GM18858 (cell line): Measurements from ENCODE around the gene SLC35B1.

Experiments
- ATAC-seq: cut with Tn5 transposase; IDR thresholded peaks from one replicate; pipeline ENCODE4 v1.9.1; 2021; ENCODE audit not compliant: unreplicated experiment

Gene SLC35B1

DNA sequence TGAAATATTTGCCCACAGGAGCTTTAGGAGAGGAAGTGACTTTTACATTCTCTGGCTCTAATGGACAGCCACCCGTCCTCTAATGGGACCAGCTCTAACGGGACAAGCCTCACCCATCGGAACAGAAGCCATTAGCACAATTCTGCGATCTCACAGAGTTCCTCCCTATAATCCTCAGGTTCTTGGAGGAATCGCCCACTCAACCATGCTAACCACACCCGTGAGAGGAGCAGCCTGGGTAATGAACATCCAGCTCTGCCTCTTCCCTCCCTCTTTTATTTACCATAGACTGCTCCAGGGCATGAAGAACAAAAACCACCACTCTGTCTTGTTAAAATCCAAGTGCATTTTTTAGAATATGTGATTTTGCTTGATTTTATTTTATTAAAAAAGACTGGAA is 6.8 kb downstream of the SLC35B1 start:
- no peak for ATAC-seq

GRCh38 chr17:49699966-49700575 is 7.7 kb downstream of the SLC35B1 start:
- ATAC-seq: no peak

DNA sequence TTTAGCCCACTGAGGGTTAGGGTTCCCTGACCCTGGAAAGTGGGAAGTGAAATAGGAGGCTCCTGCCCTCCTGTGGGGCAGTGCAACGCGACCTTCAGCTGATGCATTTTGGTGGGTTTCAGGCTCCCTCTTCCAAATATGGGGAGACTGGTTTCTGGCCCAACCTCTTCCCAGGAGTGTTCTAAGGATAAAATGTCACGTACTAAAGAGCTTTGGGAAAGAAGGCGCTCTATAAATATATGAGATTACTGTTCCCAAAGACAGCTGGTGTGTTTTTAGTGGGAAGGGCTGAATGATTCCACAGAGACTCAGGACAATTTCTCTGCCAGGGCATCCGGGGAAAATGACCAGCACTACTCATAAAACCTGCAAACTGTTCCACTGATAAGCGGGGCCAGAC is 9.8 kb downstream of the SLC35B1 start:
- ATAC-seq: no peak

DNA sequence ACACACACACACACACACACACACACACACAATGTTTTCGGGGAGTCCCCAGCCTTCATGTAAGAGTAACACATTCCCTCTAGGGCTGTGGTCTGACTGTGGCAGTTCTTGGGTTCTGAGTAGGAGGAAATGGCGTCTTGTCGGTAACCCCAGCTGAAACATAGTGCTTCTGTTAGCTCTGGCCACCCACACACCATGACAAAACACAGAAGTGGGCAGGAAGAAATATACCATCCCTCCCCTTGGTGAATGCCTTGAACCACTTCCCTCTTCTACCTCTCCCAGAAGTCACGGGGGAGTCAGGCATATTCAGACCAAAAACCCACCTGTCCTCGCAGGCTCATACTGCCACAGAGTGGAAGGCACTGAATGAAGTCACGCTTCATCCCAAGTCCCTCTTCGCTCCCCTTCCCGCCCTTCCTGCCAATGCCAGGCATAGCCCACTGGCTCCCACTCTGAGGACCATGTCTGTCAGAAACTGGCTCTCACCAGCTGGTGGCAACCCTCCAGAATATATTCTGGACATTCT is 11.5 kb downstream of the SLC35B1 start:
- ATAC-seq: no peak

DNA sequence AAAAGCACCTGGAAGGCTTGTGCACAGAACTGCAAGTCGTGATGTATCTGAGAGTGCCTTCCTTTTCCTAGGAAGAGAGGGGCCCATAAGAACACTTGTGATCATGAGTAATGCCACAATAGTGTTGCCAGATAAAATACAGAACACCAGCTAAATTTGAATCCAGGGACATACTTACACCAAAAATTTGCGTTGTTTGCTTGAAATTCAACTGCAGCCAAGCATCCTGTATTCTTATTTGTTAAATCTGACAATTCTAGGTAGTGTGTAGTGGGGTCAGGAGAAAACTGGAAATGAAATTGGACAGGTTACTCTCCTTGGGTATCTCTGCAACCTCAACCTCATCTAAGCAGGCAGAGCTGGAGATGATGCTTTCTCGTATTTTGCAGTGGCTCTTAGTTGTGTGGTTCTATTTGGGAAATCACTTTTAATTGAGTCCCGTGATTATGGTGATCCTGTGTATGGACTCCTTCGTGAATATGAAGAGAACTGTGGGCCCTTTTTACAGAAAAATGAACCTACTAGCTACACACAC is 12.0 kb downstream of the SLC35B1 start:
- no peak for ATAC-seq

DNA sequence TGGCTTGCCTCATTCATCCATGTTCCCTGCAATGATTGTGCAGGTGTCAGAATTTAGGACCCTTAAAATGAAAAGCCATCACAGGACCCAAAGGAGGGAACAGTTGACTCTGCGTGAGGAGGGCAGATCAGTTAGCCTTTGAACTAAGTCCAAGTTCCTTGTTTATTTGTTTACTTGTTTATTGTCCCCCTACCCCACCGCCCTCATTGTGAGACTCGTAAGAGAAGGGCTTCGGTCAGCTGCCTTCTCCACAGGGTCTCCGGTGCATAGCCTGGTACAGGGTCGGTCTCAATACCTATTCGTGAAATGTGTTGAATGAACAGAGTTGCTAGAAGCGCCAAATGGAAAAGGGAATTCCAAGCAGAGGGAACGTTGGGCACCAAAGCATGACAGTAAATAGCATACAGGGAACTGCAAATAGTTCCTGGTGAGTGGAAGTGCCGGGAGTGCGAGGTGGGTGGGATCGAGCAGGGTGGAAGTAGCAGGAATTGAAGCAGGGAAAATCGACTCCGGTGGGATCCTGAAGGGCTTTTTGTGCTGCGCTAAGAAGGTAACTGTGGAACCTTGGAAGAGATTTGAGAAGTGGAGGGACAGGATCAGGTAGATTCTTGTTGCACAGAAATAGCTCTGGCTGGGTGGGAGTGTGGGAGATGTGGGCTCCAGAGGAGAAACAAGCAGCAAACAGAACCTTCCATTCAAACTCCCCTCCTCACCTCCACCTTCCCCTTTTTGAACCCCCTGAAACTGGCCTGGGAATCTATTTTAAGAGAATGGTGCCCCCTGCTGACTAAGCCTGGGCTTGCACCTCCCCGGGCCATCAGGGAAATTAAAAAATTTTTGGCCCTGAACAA is 12.7 kb downstream of the SLC35B1 start:
- ATAC-seq: no peak

DNA sequence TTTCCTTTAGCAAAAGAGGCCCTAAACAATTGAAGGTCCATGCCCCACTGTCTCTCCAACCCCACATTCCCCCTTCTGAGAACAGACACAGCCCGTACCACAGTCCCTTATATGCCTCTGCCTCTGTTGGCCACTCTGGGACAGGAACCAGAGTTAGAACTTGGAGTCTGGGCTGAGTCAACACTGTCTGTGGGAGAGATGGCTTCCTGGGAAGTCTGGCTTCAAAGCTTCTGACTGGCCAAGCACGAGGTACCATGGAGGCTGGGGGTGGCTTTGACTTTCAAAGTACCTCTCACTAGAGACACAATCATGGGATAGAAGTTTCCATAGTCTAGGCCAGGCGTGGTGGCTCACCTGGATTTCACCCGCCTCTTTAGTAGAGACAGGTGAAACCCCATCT is 15.0 kb downstream of the SLC35B1 start:
- no peak for ATAC-seq

DNA sequence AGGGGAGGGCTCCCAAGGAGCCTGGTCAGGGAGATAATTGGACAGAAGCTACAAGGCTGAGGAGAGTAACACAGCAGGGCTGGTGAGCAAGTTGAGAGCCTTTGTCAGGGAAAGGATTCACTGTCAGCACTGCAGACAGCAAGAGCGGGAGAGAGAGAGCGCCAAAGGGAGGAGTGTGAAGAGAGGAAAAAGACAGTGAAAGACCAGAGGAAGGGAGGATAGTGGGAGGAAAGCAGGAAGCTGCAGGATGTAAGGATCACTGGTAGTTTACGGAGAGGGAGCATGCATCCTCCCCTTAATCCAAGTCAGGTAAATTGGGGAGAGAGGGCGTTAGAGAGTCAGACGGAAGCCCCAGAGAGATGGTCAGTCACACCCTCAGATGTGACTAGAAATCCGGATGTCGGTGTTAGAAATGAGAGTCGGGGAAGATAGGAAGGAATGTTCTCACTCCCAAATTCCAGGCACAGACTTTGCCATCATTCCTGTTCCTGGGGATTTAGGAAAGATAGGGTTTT is 16.0 kb downstream of the SLC35B1 start:
- no peak for ATAC-seq

- ATAC-seq: no peak
Observed at GRCh38 chr17:49691086-49691676, 16.6 kb downstream of the SLC35B1 start.

DNA sequence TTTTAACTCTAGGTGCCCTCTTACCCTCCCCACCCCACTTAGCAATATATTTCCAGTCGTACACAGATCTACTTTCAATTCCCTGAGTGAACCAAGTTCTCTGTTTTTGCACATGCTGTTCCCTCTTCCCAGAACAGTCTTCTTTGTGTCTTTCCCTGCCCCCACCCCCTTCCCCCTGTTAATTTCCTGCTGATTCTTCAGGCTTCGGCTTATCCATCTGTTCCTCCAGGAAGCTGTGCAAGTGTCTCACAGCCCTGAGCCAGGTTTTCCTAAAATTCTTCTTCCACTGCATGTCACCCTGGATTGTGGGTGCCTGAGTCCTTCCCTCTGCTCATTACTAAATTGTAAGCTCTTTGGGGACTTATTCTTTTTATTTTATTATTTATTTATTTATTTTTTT is 17.5 kb downstream of the SLC35B1 start:
- ATAC-seq: no peak

DNA sequence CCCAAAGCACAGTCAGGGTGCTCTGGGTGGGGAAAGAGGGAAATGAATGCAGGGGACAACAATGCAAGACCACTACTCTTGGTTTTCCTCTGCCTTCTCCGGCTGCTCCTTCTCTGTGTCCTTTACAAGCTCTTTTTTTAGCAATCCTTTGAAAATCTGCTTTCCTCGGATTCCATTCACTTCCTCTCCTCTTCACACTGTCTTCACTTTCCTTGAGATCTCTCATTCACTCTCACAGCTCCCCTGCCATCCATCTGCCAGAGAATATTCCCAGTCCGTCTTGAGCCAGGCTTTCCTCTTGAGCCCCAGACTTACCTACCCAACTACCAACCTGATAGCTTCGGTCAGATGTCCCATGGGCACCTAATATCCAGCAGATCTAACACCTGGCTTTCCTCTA is 18.9 kb downstream of the SLC35B1 start:
- ATAC-seq: no peak

DNA sequence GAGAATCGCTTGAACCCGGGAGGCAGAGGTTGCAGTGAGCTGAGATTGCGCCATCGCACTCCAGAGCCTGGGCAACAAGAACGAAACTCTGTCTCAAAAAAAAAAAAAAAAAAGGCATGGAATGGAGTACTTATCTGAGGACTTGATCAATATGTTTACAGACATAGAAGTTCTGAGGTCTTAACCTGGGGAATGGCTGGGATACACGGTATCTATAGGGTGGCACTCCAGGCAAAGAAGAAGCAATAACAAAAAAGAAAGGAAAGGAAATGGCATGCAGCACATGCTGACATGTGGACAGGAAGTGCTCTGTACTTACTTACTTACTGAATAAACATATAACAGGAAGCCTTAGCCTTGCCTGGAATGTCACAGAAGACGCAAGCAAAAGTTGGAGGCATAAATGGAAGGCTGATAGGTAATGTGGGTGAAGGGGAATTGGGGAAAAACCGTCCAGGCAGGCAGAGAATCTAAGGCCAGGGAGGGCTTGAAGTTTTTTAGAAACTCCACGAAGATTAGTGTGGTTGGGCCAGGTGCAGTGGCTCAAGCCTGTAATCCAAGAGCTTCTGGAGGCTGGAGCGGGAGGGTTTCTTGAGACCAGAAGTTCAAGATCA is 19.8 kb downstream of the SLC35B1 start:
- ATAC-seq: no peak

- no peak for ATAC-seq
Observed at GRCh38 chr17:49681106-49681979, 26.4 kb downstream of the SLC35B1 start.

- no peak for ATAC-seq
Observed at GRCh38 chr17:49680314-49680713, 27.4 kb downstream of the SLC35B1 start.

DNA sequence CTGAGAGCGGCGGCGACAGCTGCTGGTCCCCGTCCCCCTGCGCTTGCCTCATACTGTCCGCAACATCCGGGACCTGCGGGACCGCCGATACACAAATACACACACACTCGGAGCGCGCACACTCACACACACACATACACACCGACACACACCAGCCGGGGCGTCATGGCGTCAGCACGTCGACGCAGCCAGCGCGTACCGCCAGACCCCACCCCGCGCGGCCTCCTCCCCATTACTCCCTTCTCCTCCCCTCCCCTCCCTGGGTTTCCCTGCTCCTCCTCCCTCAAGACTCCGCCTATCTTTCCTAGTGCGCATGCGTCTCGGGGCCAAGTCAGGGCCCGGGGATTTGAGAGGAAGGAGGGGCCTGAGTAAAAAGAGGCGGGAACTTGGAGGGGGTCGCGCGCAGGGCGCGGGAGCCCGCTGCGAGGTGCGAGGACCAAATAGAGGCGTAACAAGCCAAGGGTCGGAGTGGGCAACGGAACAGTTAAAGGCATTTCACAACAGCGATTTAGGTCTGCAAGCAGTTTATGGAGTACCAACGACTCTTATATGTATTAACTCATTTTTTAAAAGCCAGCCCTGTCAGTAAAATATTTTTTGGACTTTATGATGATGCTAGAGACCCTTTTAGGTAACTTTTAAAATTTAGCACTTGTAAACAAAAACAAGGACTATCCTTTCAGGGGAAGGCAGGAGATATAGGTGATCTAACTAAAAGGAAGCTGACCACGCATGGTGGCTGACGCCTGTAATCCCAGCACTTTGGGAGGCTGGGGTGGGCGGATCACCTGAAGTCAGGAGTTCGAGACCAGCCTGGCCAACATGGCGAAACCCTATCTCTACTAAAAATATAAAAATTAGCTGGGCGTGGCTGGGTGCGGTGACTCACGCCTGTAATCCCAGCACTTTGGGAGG is 29.6 kb downstream of the SLC35B1 start, which contains the start of gene SPOP:
SPOP (minus strand) TSS at position 165 of the 915 bp plus-strand sequence. CDS start 55,287 bp downstream, outside the sequence.
- ATAC-seq: peak; percentile 53

DNA sequence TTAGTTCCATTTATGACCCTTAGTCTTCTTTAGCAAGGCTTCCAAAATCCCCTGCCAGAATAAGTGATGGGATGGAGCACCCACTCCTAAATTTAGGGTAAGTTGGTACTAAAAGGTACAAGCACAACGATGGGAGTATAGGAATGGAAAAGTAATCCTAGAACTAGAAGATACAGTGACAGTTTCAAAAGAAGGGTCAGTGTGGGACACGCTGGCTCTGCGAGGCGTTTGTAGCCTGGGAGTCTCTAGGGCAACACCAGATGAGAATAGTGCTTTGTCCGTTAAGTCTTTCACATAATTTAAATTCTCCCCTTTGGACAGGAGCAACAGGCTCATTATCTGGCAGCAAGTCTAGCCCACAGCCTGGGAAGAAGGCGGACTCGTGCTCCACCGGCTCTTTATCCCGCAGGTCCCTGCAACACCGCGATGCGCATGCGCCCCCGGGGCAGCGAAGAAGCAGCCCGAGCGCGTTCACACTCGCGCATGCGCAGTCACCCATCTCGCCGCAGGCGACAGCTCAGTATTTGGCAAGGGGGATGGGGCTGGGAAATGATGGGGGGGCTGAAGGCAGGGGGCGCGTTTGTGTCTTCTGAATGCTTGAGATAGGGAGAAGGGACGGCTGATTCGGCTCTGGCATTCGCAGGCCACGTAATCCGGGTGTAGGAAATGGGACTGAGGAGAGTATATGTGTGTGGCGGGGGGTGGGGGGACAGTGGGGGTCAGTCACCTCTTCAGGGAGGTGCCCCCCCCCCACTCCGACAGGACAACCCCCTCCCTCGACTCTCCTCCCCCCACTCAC is 30.4 kb downstream of the SLC35B1 start:
- ATAC-seq: no peak

DNA sequence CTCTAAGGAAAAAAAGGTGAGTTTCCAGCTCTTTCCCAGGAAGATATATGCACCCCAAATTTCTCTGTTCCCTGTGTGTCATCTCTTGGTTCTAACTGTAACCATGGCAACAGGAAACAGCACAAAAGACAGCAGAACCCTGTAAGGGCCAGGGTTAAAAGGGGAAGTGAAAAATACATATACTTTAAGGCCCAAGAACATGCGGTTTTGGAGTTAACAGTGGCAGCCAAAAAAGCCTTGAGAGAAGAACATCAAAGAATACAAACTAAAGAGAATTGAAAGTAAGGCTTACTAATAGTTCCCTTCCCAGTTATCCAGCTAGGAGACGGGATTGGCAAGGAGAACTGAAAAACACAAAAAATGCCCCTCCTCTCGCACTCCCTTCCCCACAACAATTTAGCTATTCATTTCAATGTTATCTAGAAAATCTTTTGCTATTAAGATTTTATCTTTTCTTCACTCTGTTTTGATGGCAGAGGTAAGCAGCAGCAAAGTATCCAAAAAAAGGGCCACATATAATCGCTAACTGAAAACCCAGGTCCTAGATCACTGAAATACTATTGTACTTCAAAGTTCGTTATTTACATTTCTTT is 31.4 kb downstream of the SLC35B1 start:
- peak; percentile 75 for ATAC-seq

DNA sequence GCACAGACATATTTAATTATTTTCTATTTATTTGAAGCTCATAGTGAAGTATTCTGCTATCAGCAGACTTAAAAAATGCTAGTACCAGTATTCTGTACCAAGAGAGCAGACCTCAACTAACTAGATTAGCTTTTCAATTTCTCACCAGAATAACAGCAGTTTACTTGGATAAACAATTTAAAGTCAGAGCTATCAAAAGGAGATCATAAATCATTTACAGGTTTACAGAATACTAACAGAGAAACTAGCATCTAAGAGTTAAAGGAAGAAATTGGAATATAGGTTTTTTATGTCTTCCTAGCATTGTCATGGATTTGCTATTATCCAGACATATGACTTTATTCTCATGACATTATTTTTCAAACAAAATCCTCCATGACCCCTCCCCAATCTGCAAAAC is 33.3 kb downstream of the SLC35B1 start:
- no peak for ATAC-seq
